GM18502 (cell line): ENCODE results near the gene CALCB.

Experiments
- ATAC-seq: cut with Tn5 transposase; IDR thresholded peaks from one replicate; pipeline ENCODE4 v1.9.1; 2021; ENCODE audit warnings: mild to moderate bottlenecking; ENCODE audit not compliant: unreplicated experiment, poor library complexity

Gene CALCB

DNA sequence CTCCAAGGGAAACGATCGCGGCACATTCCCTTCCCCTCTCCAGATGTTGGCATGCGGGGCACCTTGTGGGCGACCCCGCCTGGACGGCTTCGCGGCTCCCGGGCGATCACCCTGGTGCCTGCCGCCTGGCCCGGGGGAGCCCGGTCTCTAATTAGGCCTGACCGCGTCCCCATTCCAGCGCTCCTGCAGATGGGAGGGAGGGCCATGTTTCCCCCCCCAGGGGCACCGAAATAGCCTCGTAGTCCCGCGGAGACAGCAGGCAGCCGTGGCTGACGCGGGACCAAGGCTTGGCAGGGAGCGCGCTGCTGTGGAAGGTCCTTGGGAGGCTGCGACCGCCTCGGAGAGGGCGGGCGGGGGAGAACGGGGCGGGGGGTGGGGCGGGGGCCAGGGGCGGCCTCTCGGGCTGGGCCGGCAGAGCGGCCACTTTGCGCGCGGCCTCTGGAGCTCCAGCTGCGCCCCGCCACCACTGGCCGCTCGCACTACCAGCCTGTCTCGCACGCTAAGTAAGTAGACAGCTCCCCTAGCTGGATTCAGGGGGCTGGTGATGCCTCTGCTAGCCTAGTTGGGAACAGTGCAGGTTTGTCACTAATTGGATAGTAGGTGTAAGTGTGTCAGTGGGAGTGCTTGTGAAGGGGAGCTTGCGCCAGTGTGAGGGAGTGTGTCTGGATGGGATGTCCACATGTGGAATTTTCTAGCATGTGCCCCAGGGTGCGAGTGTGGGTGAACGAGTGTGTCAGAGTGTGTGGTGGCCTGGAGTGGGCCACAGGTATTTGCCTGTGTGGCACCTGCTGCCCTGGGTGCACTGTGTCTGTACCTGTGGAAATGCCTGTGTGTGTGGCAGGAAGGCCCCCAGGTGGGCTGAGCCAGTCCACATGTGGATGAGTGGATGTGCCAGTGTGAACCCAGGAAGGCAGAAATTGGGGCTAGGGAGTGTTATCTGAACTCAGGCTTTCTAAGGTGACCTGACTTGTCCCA, 41.4 kb downstream of the CALCB start, which contains the start of gene INSC:
TSS of gene INSC (plus strand) at position 423 of the 975 bp plus-strand sequence. CDS start 34,252 bp downstream, outside the sequence.
- no peak for ATAC-seq

DNA sequence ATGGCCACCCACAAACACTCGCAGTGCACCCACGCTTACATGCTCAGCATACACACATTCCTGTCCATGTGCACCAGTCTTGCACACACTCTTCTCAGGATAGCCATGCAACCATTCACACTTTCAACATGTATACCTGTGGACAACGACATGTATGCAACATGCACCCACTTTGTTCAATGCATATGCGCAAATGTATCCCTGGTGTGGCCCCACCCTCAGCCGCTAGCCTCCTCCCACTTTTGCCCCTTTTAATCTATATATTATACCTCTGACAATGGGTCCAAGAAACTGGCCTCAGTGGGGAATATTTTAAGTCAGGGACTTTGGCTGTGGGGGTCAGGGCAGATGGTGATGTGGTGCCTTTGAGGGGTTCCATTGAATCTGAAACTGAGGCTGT, 42.3 kb downstream of the CALCB start:
- ATAC-seq, result no peak

DNA sequence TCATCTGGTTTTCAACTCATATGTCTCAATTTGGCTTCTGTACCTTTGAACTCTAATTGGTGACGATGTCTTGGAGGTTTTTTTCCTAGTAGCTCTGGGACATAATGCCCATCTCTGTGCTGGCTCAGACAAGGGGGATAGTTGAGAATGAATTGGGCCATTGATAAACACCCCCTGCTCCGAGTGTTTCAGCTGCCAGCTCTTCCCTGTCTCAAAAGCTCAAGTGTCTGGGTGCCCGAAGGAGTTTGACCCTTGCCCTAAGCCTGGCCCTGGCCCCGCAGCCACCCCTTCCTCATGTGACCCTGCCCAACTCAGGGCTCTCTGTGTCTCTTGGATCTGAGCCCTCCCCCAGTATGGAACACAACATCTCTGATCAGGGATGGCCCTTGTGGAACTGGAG, 44.4 kb downstream of the CALCB start:
- no peak for ATAC-seq

DNA sequence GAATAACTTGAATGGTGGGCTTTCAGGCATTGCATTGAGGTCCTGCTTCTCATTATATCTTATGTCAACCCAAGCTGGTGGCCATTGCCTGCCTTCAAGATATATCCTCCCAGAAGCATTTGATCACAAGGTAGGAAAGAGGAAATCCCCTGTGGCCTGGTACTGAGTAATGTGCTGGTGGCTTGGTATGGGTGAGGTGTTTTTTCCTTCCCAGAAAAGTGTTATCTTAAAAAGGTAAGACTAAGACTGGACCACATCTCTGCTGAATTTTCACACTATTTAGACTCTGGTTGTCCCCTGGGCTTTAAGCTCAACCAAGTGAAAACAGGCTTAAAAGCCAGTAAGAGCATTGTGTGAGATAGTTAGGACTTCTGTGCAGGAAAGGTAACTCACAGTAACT, 45.0 kb downstream of the CALCB start:
- no peak for ATAC-seq

DNA sequence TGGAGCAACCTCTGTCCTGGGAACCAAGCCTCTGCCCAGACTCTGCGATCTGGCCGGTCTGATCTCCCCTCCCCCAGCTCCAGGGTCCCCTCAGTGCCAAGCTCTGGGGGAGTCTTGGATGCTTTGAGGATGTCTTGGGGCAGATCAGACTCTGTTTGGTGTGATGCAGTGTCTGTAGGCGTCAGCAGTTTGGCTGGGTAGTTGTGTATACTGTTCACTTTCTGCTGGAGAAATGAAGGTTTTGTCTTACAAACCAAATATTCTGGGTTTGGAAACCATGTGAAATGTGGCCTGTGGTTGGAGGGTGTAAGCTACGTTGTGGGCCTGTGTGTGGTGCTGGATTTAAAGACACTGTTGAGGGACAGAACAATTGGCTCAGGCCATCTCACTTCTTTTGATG, 46.0 kb downstream of the CALCB start:
- ATAC-seq, result no peak

DNA sequence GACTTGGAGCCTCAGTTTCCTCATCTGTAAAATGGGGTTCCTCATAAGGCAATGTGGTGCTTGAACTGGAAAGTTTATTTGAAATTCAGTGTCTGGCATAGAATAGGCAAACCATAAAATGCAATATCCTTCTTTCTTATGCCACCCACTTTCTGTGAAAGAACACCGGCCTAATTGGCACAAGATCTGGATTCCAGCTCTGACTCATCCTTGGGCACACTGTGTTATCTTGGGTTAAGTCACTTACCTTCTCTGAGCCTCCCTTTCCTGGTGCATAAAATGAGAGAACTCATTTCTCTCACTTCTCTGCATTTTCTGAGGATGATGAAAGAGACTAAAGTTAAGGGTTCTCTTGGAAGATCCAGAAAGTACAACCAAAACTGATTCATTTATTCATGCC, 46.4 kb downstream of the CALCB start:
- ATAC-seq, result no peak

DNA sequence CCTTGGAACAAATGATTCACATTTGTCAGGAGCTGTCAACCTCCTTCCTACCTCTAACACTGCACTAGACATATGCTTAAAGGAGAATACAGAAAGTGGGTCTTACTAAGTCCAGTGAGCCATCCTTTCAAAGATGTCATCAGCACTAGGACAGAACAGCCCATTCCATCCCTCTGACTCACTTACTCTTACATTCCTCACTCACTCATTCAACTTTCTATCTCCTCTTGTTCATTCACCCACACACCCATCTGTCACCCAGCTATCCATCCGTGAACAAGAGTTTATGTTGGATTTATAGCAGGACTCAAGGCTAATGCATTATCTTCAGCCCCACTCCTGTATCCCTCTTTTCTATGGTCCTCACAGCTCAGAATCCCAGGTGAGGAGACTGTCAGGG, 50.5 kb downstream of the CALCB start:
- no peak for ATAC-seq

DNA sequence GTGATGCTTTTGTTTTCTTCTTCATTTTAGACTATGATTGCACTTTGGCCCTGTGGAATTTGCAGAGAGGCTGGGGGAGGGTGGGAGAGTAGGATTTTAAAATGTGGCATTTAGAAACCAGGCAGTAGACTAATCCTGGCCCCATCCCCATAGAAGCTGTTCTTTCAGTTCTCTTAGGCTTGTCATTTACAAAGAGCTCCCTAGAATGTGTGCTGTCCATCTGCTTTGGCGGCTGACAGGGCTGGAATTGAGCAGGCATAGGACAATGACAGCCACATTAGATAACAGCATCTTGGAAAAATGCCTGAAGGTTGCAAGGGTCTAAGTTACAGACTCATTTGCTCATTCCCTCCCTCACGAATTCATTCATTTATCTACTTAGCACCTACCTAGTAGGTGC, 51.1 kb downstream of the CALCB start:
- no peak for ATAC-seq

DNA sequence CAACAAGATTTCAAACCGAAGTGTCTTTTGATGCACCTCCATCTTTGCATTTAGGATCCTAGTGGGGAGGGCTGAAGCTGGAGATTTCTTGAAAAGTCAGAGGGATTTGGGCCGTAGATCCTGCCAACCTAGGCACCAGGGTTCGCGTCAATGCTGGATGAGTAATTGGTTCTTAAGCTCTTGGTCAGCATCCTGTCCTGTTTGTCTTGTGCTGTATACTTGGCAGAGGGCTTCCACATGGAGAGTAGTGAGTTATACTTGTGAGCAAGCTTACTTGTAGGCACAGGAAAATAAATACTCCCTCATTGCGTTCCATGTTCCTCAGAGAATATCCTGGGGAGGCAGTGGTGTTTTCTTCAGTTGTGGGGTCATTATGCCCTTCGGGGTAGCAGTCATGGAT, 53.9 kb downstream of the CALCB start:
- no peak for ATAC-seq
